ENCODE measurements around the gene RBM42. TPM values are rescaled to one million over a fixed set of nuclear protein-coding genes. Genes with fewer than 3 reads are reported as not detected.
"Not testable (repeated sequence)": the region's sequence is repeated elsewhere in the genome, so short reads cannot be mapped to it uniquely, and the experiment has no call there.

RBM42 gene, protein sequence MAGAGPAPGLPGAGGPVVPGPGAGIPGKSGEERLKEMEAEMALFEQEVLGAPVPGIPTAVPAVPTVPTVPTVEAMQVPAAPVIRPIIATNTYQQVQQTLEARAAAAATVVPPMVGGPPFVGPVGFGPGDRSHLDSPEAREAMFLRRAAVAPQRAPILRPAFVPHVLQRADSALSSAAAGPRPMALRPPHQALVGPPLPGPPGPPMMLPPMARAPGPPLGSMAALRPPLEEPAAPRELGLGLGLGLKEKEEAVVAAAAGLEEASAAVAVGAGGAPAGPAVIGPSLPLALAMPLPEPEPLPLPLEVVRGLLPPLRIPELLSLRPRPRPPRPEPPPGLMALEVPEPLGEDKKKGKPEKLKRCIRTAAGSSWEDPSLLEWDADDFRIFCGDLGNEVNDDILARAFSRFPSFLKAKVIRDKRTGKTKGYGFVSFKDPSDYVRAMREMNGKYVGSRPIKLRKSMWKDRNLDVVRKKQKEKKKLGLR
- total RNA-seq (52.3 TPM), polyA plus RNA-seq (10 to 100 TPM; 54.4 to 69.0 (median 59.2) TPM)

DNA sequence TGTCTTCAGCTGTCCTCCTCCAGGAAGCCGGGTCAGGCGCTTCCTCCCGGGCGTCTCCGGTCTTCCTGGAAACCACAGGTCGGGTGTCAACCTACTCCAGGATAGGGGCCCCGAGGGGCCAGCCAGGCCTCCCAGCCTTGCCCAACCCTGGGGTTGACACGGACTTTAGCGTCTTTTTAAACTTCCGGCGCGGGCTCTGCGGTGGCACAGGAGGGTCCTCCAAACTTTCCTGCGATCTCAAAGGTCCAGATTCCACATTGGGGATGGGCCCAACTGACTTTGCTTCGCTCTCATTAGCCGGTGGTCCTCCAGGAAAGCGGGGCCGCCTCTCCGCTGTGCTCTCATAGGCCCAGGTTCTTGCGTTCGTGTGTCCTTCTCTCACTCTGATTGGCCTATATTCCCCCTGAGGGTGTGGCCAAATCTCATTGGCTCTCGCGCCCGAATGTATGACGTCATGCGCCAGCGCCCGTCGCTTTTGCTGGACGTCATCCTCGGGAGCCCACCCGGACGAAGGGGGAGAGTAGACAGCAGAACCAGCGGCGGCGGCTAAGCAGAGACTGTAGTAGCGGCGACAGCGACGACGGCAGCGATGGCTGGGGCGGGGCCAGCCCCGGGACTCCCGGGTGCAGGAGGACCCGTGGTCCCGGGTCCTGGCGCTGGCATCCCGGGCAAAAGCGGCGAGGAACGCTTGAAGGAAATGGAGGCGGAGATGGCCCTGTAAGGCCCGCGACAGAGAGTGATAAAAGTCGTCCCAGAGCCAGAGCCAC is at the start of gene RBM42:
Gene RBM42, plus strand, starts transcription at position 472 of the 767 bp plus-strand sequence. Its CDS starts 118 bp downstream, at position 590.
- H3K4me1 ChIP-seq (ENCODE audit: control insufficient read depth, insufficient read depth, low read length, poor library complexity, severe bottlenecking): peaks cover 16% of the 10 kb centered on the region
- H3K27me3 ChIP-seq (ENCODE audit: control insufficient read depth, insufficient read depth, low read length): no peaks in the 10 kb centered on the region
- no peaks in the 10 kb centered on the region for H3K9me3 ChIP-seq (ENCODE audit: control insufficient read depth in 2 of 2, low read length in 2 of 2)
- peak within 1 kb of the TSS; percentile 86 for H3K27ac ChIP-seq (ENCODE audit: insufficient read depth, low read length, poor library complexity, severe bottlenecking)
- peaks cover 30% of the 10 kb centered on the region for H3K36me3 ChIP-seq (ENCODE audit: control insufficient read depth, insufficient read depth, low read length)
- Mint-ChIP-seq H3K9me3 (peaks cover 0 to 1% (median 0%) of the 10 kb centered on the region in 7 donors), H3K36me3 (peaks cover 32% of the 10 kb centered on the region), H3K27me3 (no peaks in the 10 kb centered on the region), H3K4me3 (peak within 1 kb of the TSS; percentile 94 to 100 (median 98)), H3K4me1 (peaks cover 6 to 37% (median 16%) of the 10 kb centered on the region in 4 donors), H3K27ac (peak within 1 kb of the TSS; percentile 98 to 99 (median 99))
- H3K4me3 ChIP-seq (ENCODE audit: low read depth, low read length): peak within 1 kb of the TSS; percentile 88
- DNase-seq (peak; percentile 95 to 99 (median 97)), ATAC-seq (ENCODE audit: low read depth in 2 of 2) (peak; percentile 99 to 100)

DNA sequence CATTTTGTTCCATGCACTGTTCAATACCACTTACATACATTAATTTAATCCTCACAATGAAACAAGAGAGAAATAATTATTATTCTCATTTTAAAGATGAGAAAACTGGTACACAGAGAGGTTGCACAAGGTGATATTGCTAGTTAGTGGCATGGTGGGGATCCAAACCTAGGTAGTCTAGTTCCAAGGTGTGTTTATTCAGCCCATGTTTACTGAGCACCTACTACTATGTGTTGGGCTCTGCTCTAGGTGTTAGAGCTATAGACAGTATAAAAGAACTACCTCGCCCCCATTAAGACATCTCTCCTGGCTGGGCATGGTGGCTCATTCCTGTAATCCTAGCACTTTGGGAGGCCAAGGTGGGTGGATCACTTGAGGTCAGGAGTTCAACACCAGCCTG is 46.1 kb upstream of the RBM42 start:
- no peaks in the 10 kb centered on the region for H3K4me1 ChIP-seq (ENCODE audit: control insufficient read depth, insufficient read depth, low read length, poor library complexity, severe bottlenecking)
- H3K27ac ChIP-seq (ENCODE audit: insufficient read depth, low read length, poor library complexity, severe bottlenecking): no peak overlapping the region
- H3K27me3 ChIP-seq (ENCODE audit: control insufficient read depth, insufficient read depth, low read length): peaks cover 4% of the 10 kb centered on the region
- ATAC-seq (ENCODE audit: low read depth in 2 of 2): no peak
- Mint-ChIP-seq H3K27me3 (peaks cover 12% of the 10 kb centered on the region), H3K9me3 (peaks cover 0 to 6% (median 2%) of the 10 kb centered on the region in 7 donors), H3K27ac (no peak overlapping the region), H3K36me3 (no peaks in the 10 kb centered on the region), H3K4me3 (no peak overlapping the region), H3K4me1 (no peaks in the 10 kb centered on the region)
- peaks cover 2% of the 10 kb centered on the region in 2 experiments for H3K9me3 ChIP-seq (ENCODE audit: control insufficient read depth in 2 of 2, low read length in 2 of 2)
- H3K4me3 ChIP-seq (ENCODE audit: low read depth, low read length): no peak overlapping the region
- H3K36me3 ChIP-seq (ENCODE audit: control insufficient read depth, insufficient read depth, low read length): no peaks in the 10 kb centered on the region
- no peak for DNase-seq

DNA sequence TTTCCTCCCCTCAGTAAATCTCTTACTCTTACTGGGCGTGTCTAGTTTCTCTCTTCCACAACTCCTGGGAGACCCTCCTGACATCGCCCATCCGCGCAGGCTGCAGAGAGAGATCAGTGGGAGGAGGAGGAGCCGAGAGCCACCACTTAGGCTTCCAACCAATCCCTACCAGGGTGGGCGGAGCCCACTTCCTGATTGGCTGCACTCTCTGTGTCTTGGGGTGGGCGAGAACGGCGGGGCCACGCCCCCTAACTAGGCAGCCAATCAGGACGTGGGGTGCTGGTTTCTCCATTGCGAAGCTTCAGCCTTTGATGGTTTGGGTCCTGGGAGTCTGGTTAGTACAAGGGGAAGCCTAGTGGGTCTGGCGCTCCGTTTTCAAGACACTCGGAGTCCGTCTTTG is 43.0 kb upstream of the RBM42 start, which contains the start of gene PMIS2:
Gene PMIS2, plus strand, starts transcription at position 326 of the 400 bp plus-strand sequence. CDS start 87 bp downstream, outside the sequence.
- no peaks in the 10 kb centered on the region for H3K4me1 Mint-ChIP-seq
- no peaks in the 10 kb centered on the region for H3K4me1 ChIP-seq (ENCODE audit: control insufficient read depth, insufficient read depth, low read length, poor library complexity, severe bottlenecking)
- H3K4me3 Mint-ChIP-seq: no peak within 1 kb of the TSS
- DNase-seq: peak in 1 of 3 donors; percentile 28
- peaks cover 0 to 5% (median 0%) of the 10 kb centered on the region in 7 donors for H3K9me3 Mint-ChIP-seq
- no peak within 1 kb of the TSS for H3K27ac ChIP-seq (ENCODE audit: insufficient read depth, low read length, poor library complexity, severe bottlenecking)
- no peaks in the 10 kb centered on the region for H3K9me3 ChIP-seq (ENCODE audit: control insufficient read depth in 2 of 2, low read length in 2 of 2)
- no peaks in the 10 kb centered on the region for H3K36me3 ChIP-seq (ENCODE audit: control insufficient read depth, insufficient read depth, low read length)
- no peaks in the 10 kb centered on the region for H3K36me3 Mint-ChIP-seq
- H3K4me3 ChIP-seq (ENCODE audit: low read depth, low read length): no peak within 1 kb of the TSS
- no peak within 1 kb of the TSS for H3K27ac Mint-ChIP-seq
- H3K27me3 Mint-ChIP-seq: peaks cover 10% of the 10 kb centered on the region
- ATAC-seq (ENCODE audit: low read depth in 2 of 2): no peak
- peaks cover 4% of the 10 kb centered on the region for H3K27me3 ChIP-seq (ENCODE audit: control insufficient read depth, insufficient read depth, low read length)

DNA sequence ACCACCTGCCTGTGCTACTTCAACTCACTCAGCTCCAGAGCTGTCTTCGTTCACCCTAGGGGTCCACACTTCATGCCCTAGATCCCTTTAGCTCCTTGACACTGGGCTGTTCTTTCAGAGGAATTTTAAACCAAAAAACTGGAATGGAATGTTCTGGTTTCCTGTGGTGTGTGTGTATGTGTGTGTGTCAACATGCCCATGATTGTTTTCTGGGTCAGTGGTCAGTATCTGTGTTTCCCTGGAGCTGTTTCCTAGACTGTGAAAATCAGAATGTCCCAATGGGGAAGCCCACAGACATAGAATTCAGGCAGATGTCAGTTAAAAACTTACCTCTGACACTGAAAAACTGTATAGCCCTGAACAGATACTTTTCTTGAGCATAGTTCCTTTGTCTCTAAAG is 41.5 kb upstream of the RBM42 start:
- Histone ChIP-seq H3K4me3 (ENCODE audit: low read depth, low read length) (no peak overlapping the region), H3K36me3 (ENCODE audit: control insufficient read depth, insufficient read depth, low read length) (no peaks in the 10 kb centered on the region), H3K9me3 (ENCODE audit: control insufficient read depth in 2 of 2, low read length in 2 of 2) (no peaks in the 10 kb centered on the region), H3K27ac (ENCODE audit: insufficient read depth, low read length, poor library complexity, severe bottlenecking) (no peak overlapping the region), H3K4me1 (ENCODE audit: control insufficient read depth, insufficient read depth, low read length, poor library complexity, severe bottlenecking) (no peaks in the 10 kb centered on the region), H3K27me3 (ENCODE audit: control insufficient read depth, insufficient read depth, low read length) (peaks cover 4% of the 10 kb centered on the region)
- DNase-seq (no peak), ATAC-seq (ENCODE audit: low read depth in 2 of 2) (no peak)
- Mint-ChIP-seq H3K9me3 (peaks cover 0 to 5% (median 0%) of the 10 kb centered on the region in 7 donors), H3K27ac (no peak overlapping the region), H3K36me3 (no peaks in the 10 kb centered on the region), H3K27me3 (peaks cover 8% of the 10 kb centered on the region), H3K4me1 (peaks cover 0 to 3% (median 0%) of the 10 kb centered on the region in 4 donors), H3K4me3 (no peak overlapping the region)

DNA sequence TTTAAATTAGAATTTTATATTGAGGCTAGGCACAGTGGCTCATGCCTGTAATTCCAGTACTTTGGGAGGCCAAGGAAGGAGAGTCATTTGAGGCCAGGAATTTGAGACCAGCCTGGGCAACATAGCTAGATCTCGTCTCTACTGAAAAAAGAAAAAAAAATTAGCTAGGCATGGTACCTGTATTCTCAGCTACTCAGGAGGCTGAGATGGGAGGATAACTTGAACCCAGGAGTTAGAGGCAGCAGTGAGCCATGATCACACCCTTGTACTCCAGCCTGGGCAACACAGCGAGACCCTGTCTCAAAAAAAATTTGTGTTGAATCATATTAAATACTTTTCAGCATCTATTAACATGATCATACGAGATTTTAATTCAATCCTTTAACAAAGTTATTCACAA is 38.0 kb upstream of the RBM42 start:
- no peaks in the 10 kb centered on the region for H3K27me3 ChIP-seq (ENCODE audit: control insufficient read depth, insufficient read depth, low read length)
- Mint-ChIP-seq H3K27ac (no peak overlapping the region), H3K36me3 (no peaks in the 10 kb centered on the region), H3K4me3 (no peak overlapping the region), H3K9me3 (peaks cover 0 to 5% (median 0%) of the 10 kb centered on the region in 7 donors), H3K4me1 (peaks cover 0 to 3% (median 0%) of the 10 kb centered on the region in 4 donors), H3K27me3 (peaks cover 8% of the 10 kb centered on the region)
- no peak overlapping the region for H3K27ac ChIP-seq (ENCODE audit: insufficient read depth, low read length, poor library complexity, severe bottlenecking)
- H3K4me1 ChIP-seq (ENCODE audit: control insufficient read depth, insufficient read depth, low read length, poor library complexity, severe bottlenecking): no peaks in the 10 kb centered on the region
- no peaks in the 10 kb centered on the region for H3K9me3 ChIP-seq (ENCODE audit: control insufficient read depth in 2 of 2, low read length in 2 of 2)
- H3K4me3 ChIP-seq (ENCODE audit: low read depth, low read length): no peak overlapping the region
- DNase-seq (no peak), ATAC-seq (ENCODE audit: low read depth in 2 of 2) (no peak)
- no peaks in the 10 kb centered on the region for H3K36me3 ChIP-seq (ENCODE audit: control insufficient read depth, insufficient read depth, low read length)

DNA sequence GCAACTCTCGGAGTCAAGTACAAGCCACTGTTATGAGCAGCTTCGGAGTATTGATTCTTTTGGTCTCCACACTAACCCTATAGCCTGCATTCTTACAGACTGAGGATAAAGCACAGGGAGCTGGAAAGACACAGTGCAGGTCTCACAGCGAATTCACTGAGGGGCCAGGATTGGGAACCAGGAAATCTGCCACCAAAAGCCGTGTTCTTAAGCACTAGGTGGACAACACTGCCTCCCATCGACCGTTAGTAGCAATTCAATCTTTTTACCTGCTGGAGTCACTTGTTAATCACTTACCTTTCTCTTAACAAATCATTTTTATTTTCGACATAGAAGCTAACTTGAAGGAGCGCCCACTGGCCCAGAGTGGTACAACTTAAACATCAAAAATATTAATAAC is 36.6 kb upstream of the RBM42 start:
- H3K27me3 Mint-ChIP-seq: peaks cover 11% of the 10 kb centered on the region
- H3K27ac Mint-ChIP-seq: no peak overlapping the region

DNA sequence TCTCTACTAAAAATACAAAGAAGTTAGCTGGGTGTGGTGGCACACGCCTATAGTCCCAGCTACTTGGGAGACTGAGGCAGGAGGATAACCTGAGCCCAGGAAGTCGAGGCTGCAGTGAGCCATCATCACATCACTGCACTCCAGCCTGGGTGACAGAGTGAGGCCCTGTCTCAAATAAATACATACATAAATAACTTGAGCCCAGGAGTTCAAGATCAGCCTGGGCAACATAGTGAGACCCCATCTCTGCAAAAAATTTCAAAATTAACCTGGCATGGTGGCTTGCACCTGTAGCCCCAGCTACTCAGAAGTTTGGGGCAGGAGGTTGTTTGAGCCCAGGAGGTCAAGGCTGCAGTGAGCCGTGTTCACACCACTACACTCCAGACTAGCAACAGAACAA is 33.8 kb upstream of the RBM42 start:
- H3K27ac Mint-ChIP-seq, H3K4me1 Mint-ChIP-seq, H3K36me3 Mint-ChIP-seq: not testable (repeated sequence)

More for the DNA sequence above, 36.6 kb upstream of the RBM42 start:
- no peak for ATAC-seq (ENCODE audit: low read depth in 2 of 2)
- Histone ChIP-seq H3K4me1 (ENCODE audit: control insufficient read depth, insufficient read depth, low read length, poor library complexity, severe bottlenecking) (no peaks in the 10 kb centered on the region), H3K27ac (ENCODE audit: insufficient read depth, low read length, poor library complexity, severe bottlenecking) (no peak overlapping the region), H3K27me3 (ENCODE audit: control insufficient read depth, insufficient read depth, low read length) (no peaks in the 10 kb centered on the region), H3K9me3 (ENCODE audit: control insufficient read depth in 2 of 2, low read length in 2 of 2) (no peaks in the 10 kb centered on the region), H3K4me3 (ENCODE audit: low read depth, low read length) (no peak overlapping the region), H3K36me3 (ENCODE audit: control insufficient read depth, insufficient read depth, low read length) (no peaks in the 10 kb centered on the region)
- H3K4me3 Mint-ChIP-seq: no peak overlapping the region
- peaks cover 0 to 1% (median 0%) of the 10 kb centered on the region in 7 donors for H3K9me3 Mint-ChIP-seq
- H3K4me1 Mint-ChIP-seq: peaks cover 0 to 3% (median 0%) of the 10 kb centered on the region in 4 donors
- no peaks in the 10 kb centered on the region for H3K36me3 Mint-ChIP-seq
- peak in 2 of 3 donors; percentile 26 to 67 for DNase-seq

More for the DNA sequence above, 33.8 kb upstream of the RBM42 start:
- not testable (repeated sequence) for H3K36me3 ChIP-seq (ENCODE audit: control insufficient read depth, insufficient read depth, low read length); DNase-seq; ATAC-seq (ENCODE audit: low read depth in 2 of 2); H3K9me3 Mint-ChIP-seq; H3K27me3 ChIP-seq (ENCODE audit: control insufficient read depth, insufficient read depth, low read length); H3K9me3 ChIP-seq (ENCODE audit: control insufficient read depth in 2 of 2, low read length in 2 of 2); H3K4me1 ChIP-seq (ENCODE audit: control insufficient read depth, insufficient read depth, low read length, poor library complexity, severe bottlenecking); H3K4me3 ChIP-seq (ENCODE audit: low read depth, low read length); H3K27ac ChIP-seq (ENCODE audit: insufficient read depth, low read length, poor library complexity, severe bottlenecking); H3K4me3 Mint-ChIP-seq
- peaks cover 16% of the 10 kb centered on the region for H3K27me3 Mint-ChIP-seq
